ENCODE measurements around the gene PTX3. TPM values are rescaled to one million over a fixed set of nuclear protein-coding genes. Genes with fewer than 3 reads are reported as not detected.

Gene PTX3
- total RNA-seq, 1 experiment from 2014 or later = 2.9 TPM

DNA sequence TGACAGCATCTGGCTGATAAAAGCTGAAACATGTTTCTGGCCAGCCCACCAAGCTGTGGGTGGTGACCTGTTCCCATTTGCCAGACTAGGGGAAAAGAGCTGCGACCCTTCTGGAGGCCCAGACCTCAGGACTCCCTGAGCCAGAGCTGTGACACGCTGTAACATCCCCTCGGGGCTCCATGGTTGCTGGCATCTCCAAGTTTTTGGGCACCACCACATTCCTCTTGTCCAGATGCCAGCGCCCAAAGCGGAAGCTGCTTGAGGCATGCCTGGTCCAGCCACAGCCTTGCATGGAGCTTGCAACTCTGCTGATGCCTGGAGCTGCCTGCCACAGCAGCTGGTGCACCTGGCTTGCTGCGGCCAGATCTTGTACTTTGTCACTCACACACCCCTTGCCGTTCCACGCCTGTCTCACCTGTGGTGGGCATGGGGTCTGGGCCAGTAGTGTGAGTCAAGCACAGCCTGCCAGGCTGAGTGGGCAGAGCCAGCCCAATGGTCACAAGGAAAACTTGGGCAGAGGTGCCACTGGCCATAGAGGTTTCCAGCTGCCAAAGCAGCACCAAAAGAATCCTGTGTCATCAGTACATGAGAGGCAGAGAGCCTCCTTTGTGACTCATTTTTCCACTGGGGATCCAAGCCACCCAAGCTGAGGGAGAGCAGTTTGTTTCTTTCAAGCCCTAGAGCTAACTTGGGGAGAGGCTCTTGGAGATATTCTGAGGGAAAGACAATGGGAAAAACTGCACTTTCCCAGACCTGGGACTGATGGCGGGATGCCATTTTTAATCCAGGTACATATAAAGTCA is 45.7 kb upstream of the PTX3 start:
- DNase-seq = no peak
- Mint-ChIP-seq H3K4me3 (ENCODE audit: low read depth, unreplicated experiment) (no peak overlapping the region), H3K27ac (ENCODE audit: unreplicated experiment) (no peak overlapping the region), H3K36me3 (ENCODE audit: insufficient read depth, unreplicated experiment) (no peaks in the 10 kb centered on the region), H3K4me1 (ENCODE audit: low read depth, unreplicated experiment) (peaks cover 9% of the 10 kb centered on the region), H3K27me3 (ENCODE audit: unreplicated experiment) (no peaks in the 10 kb centered on the region), H3K9me3 (ENCODE audit: low read depth, unreplicated experiment) (peaks cover 3% of the 10 kb centered on the region)
- CTCF ChIA-PET = no interaction called here
- intact Hi-C loops (cut with micrococcal nuclease; ENCODE audit: unreplicated experiment) = no loop called here
- TF ChIP-seq, protein P1, sequence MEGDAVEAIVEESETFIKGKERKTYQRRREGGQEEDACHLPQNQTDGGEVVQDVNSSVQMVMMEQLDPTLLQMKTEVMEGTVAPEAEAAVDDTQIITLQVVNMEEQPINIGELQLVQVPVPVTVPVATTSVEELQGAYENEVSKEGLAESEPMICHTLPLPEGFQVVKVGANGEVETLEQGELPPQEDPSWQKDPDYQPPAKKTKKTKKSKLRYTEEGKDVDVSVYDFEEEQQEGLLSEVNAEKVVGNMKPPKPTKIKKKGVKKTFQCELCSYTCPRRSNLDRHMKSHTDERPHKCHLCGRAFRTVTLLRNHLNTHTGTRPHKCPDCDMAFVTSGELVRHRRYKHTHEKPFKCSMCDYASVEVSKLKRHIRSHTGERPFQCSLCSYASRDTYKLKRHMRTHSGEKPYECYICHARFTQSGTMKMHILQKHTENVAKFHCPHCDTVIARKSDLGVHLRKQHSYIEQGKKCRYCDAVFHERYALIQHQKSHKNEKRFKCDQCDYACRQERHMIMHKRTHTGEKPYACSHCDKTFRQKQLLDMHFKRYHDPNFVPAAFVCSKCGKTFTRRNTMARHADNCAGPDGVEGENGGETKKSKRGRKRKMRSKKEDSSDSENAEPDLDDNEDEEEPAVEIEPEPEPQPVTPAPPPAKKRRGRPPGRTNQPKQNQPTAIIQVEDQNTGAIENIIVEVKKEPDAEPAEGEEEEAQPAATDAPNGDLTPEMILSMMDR (IDR thresholded peaks at IDR 0.05; ENCODE audit: unreplicated experiment) = no peak
- BruUV-seq (replicated peaks) = no TSS peak

DNA sequence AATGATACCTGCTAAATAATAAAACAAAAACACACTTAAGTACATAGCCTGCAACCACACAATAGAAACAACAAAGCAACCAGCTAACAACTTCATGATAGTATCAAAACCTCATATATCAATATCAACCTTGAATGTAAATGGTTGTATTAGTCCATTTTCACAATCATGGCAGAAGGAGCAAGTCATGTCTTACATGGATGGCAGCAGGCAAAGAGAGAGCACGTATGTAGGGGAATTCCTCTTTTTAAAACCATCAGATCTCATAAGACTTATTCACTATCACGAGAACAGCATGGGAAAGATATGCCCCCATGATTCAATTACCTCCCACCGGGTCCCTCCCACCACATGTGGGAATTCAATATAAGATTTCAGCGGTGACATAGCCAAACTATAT is 44.5 kb upstream of the PTX3 start:
- DNase-seq = no peak
- Mint-ChIP-seq H3K27ac (ENCODE audit: unreplicated experiment) (no peak overlapping the region), H3K9me3 (ENCODE audit: low read depth, unreplicated experiment) (peaks cover 5% of the 10 kb centered on the region), H3K4me1 (ENCODE audit: low read depth, unreplicated experiment) (peaks cover 9% of the 10 kb centered on the region), H3K27me3 (ENCODE audit: unreplicated experiment) (no peaks in the 10 kb centered on the region), H3K4me3 (ENCODE audit: low read depth, unreplicated experiment) (no peak overlapping the region), H3K36me3 (ENCODE audit: insufficient read depth, unreplicated experiment) (no peaks in the 10 kb centered on the region)
- TF ChIP-seq, protein P1 (IDR thresholded peaks at IDR 0.05; ENCODE audit: unreplicated experiment) = no peak
- intact Hi-C loops (cut with micrococcal nuclease; ENCODE audit: unreplicated experiment) = no loop called here
- BruUV-seq (replicated peaks) = no TSS peak
- CTCF ChIA-PET = no interaction called here

DNA sequence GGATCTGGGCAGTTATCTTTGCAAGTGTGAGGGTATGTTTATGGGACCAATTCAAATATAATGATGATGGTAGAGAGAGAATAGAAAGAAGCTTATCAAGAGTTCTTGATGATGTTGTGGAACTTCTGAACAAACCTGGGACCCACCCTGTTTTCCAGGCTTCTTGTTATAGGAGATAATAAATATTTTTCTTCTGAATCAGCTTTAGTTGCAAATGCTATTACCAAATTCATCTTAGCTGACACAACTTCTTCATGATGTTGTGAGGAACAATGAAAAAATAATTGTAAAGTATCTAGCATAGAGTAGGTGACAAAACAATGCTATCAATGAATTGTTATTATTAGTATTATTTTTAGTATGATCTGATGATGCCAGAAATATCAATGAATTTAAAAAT is 43.5 kb upstream of the PTX3 start:
- Mint-ChIP-seq H3K9me3 (ENCODE audit: low read depth, unreplicated experiment) (peaks cover 11% of the 10 kb centered on the region), H3K36me3 (ENCODE audit: insufficient read depth, unreplicated experiment) (no peaks in the 10 kb centered on the region), H3K27me3 (ENCODE audit: unreplicated experiment) (no peaks in the 10 kb centered on the region), H3K4me1 (ENCODE audit: low read depth, unreplicated experiment) (peaks cover 9% of the 10 kb centered on the region), H3K4me3 (ENCODE audit: low read depth, unreplicated experiment) (no peak overlapping the region), H3K27ac (ENCODE audit: unreplicated experiment) (no peak overlapping the region)
- DNase-seq = no peak
- intact Hi-C loops (cut with micrococcal nuclease; ENCODE audit: unreplicated experiment) = no loop called here
- BruUV-seq (replicated peaks) = no TSS peak
- CTCF ChIA-PET = interaction anchor here (0.7 kb wide), 1 partner anchor 1175 kb away, joined by 4 read pairs; no protein-coding TSS in a partner anchor
- TF ChIP-seq, protein P1 (IDR thresholded peaks at IDR 0.05; ENCODE audit: unreplicated experiment) = no peak

DNA sequence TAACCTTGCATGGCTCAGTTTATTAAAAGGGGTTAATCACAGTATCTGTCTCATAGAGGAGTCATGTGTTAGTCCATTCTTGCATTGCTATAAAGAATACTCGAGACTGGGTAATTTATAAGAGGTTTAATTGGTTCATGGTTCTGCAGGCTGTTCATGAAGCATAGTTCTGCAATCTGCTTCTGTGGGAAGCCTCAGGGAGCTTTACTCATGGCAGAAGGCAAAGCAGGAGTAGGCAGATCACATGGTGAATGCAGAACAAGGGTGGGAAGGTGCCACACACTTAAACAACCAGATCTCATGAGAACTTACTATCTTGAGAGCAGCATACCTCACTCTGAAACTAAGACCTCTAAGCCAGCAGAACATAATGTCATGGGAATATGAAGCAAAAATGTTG is 42.2 kb upstream of the PTX3 start:
- Mint-ChIP-seq H3K4me1 (ENCODE audit: low read depth, unreplicated experiment) (peaks cover 1% of the 10 kb centered on the region), H3K9me3 (ENCODE audit: low read depth, unreplicated experiment) (peaks cover 11% of the 10 kb centered on the region), H3K4me3 (ENCODE audit: low read depth, unreplicated experiment) (no peak overlapping the region), H3K27ac (ENCODE audit: unreplicated experiment) (no peak overlapping the region), H3K36me3 (ENCODE audit: insufficient read depth, unreplicated experiment) (no peaks in the 10 kb centered on the region), H3K27me3 (ENCODE audit: unreplicated experiment) (no peaks in the 10 kb centered on the region)
- CTCF ChIA-PET = no interaction called here
- TF ChIP-seq, protein P1 (IDR thresholded peaks at IDR 0.05; ENCODE audit: unreplicated experiment) = no peak
- no peak for DNase-seq
- intact Hi-C loops (cut with micrococcal nuclease; ENCODE audit: unreplicated experiment) = no loop called here
- BruUV-seq (replicated peaks) = no TSS peak

Data from Calu3 (cell line).